Measurements from ENCODE around the gene MYO1F.

The MYO1F gene

GRCh38 chr19:8611877-8612806 is 34.9 kb upstream of the MYO1F start:
- H3K27ac ChIP-seq (ENCODE audit: low read depth, low read length, severe bottlenecking) = no peak overlapping the region
- no peaks in the 10 kb centered on the region for H3K9me3 ChIP-seq (ENCODE audit: control insufficient read depth, low read length)
- 46 to 61% methylated on average over 5 to 12 of the region's 12 CpGs for WGBS, 2 experiments (ENCODE audit: insufficient coverage in 2 of 2)
- H3K4me3 ChIP-seq (ENCODE audit: extremely low read depth, insufficient read depth, low read length, poor library complexity, severe bottlenecking) = no peak overlapping the region
- peaks cover 11% of the 10 kb centered on the region for H3K4me1 ChIP-seq (ENCODE audit: control insufficient read depth, insufficient read depth, low read length, poor library complexity, severe bottlenecking)
- H3K36me3 ChIP-seq (ENCODE audit: control insufficient read depth, insufficient read depth, low read length) = peaks cover 15% of the 10 kb centered on the region

GRCh38 chr19:8611391-8611876 is 34.2 kb upstream of the MYO1F start:
- 39 to 52% methylated on average over 13 to 18 of the region's 18 CpGs for WGBS, 2 experiments (ENCODE audit: insufficient coverage in 2 of 2)
- Histone ChIP-seq H3K27ac (ENCODE audit: low read depth, low read length, severe bottlenecking) (no peak overlapping the region), H3K4me3 (ENCODE audit: extremely low read depth, insufficient read depth, low read length, poor library complexity, severe bottlenecking) (no peak overlapping the region), H3K9me3 (ENCODE audit: control insufficient read depth, low read length) (no peaks in the 10 kb centered on the region), H3K36me3 (ENCODE audit: control insufficient read depth, insufficient read depth, low read length) (peaks cover 22% of the 10 kb centered on the region), H3K4me1 (ENCODE audit: control insufficient read depth, insufficient read depth, low read length, poor library complexity, severe bottlenecking) (peaks cover 11% of the 10 kb centered on the region)

- Histone ChIP-seq H3K9me3 (ENCODE audit: control insufficient read depth, low read length) (no peaks in the 10 kb centered on the region), H3K27ac (ENCODE audit: low read depth, low read length, severe bottlenecking) (peak overlapping the region; percentile 91), H3K4me3 (ENCODE audit: extremely low read depth, insufficient read depth, low read length, poor library complexity, severe bottlenecking) (peak overlapping the region; percentile 72), H3K4me1 (ENCODE audit: control insufficient read depth, insufficient read depth, low read length, poor library complexity, severe bottlenecking) (peaks cover 11% of the 10 kb centered on the region), H3K36me3 (ENCODE audit: control insufficient read depth, insufficient read depth, low read length) (peaks cover 28% of the 10 kb centered on the region)
- WGBS, 2 experiments (ENCODE audit: insufficient coverage in 2 of 2) = no CpG with 5 or more reads among the region's 9 CpGs
These were observed 33.7 kb upstream of the MYO1F start for GRCh38 chr19:8610936-8611300.

GRCh38 chr19:8610041-8610935 is 33.0 kb upstream of the MYO1F start, which contains the start of gene ADAMTS10:
Gene ADAMTS10, minus strand, starts transcription at chr19:8610715. Its CDS starts 5,005 bp downstream, at chr19:8605710.
- WGBS, 2 experiments (ENCODE audit: insufficient coverage in 2 of 2) = 0% methylated on average over 24 to 43 of the region's 74 CpGs
- Histone ChIP-seq H3K9me3 (ENCODE audit: control insufficient read depth, low read length) (no peaks in the 10 kb centered on the region), H3K4me3 (ENCODE audit: extremely low read depth, insufficient read depth, low read length, poor library complexity, severe bottlenecking) (peak within 1 kb of the TSS; percentile 72), H3K27ac (ENCODE audit: low read depth, low read length, severe bottlenecking) (peak within 1 kb of the TSS; percentile 91), H3K4me1 (ENCODE audit: control insufficient read depth, insufficient read depth, low read length, poor library complexity, severe bottlenecking) (peaks cover 11% of the 10 kb centered on the region), H3K36me3 (ENCODE audit: control insufficient read depth, insufficient read depth, low read length) (peaks cover 34% of the 10 kb centered on the region)

GRCh38 chr19:8609279-8610040 is 32.2 kb upstream of the MYO1F start:
- Histone ChIP-seq H3K4me1 (ENCODE audit: control insufficient read depth, insufficient read depth, low read length, poor library complexity, severe bottlenecking) (peaks cover 11% of the 10 kb centered on the region), H3K4me3 (ENCODE audit: extremely low read depth, insufficient read depth, low read length, poor library complexity, severe bottlenecking) (peak overlapping the region; percentile 72), H3K27ac (ENCODE audit: low read depth, low read length, severe bottlenecking) (peak overlapping the region; percentile 91), H3K36me3 (ENCODE audit: control insufficient read depth, insufficient read depth, low read length) (peaks cover 42% of the 10 kb centered on the region), H3K9me3 (ENCODE audit: control insufficient read depth, low read length) (peaks cover 7% of the 10 kb centered on the region)
- WGBS, 2 experiments (ENCODE audit: insufficient coverage in 2 of 2) = 0% methylated on average over 29 to 33 of the region's 47 CpGs

- Histone ChIP-seq H3K4me1 (ENCODE audit: control insufficient read depth, insufficient read depth, low read length, poor library complexity, severe bottlenecking) (peaks cover 11% of the 10 kb centered on the region), H3K9me3 (ENCODE audit: control insufficient read depth, low read length) (peaks cover 7% of the 10 kb centered on the region), H3K27ac (ENCODE audit: low read depth, low read length, severe bottlenecking) (peak overlapping the region; percentile 91), H3K36me3 (ENCODE audit: control insufficient read depth, insufficient read depth, low read length) (peaks cover 47% of the 10 kb centered on the region), H3K4me3 (ENCODE audit: extremely low read depth, insufficient read depth, low read length, poor library complexity, severe bottlenecking) (peak overlapping the region; percentile 72)
- 49 to 69% methylated on average over 3 to 5 of the region's 5 CpGs for WGBS, 2 experiments (ENCODE audit: insufficient coverage in 2 of 2)
These were observed 31.7 kb upstream of the MYO1F start for GRCh38 chr19:8608941-8609278.

GRCh38 chr19:8607386-8607785 is 30.1 kb upstream of the MYO1F start:
- Histone ChIP-seq H3K9me3 (ENCODE audit: control insufficient read depth, low read length) (peaks cover 7% of the 10 kb centered on the region), H3K36me3 (ENCODE audit: control insufficient read depth, insufficient read depth, low read length) (peaks cover 61% of the 10 kb centered on the region), H3K4me3 (ENCODE audit: extremely low read depth, insufficient read depth, low read length, poor library complexity, severe bottlenecking) (no peak overlapping the region), H3K4me1 (ENCODE audit: control insufficient read depth, insufficient read depth, low read length, poor library complexity, severe bottlenecking) (peaks cover 11% of the 10 kb centered on the region), H3K27ac (ENCODE audit: low read depth, low read length, severe bottlenecking) (no peak overlapping the region)
- WGBS, 2 experiments (ENCODE audit: insufficient coverage in 2 of 2) = 92 to 95% methylated on average over 4 of the region's 4 CpGs

- peaks cover 78% of the 10 kb centered on the region for H3K36me3 ChIP-seq (ENCODE audit: control insufficient read depth, insufficient read depth, low read length)
- 90 to 96% methylated on average over 5 to 11 of the region's 17 CpGs for WGBS, 2 experiments (ENCODE audit: insufficient coverage in 2 of 2)
- H3K27ac ChIP-seq (ENCODE audit: low read depth, low read length, severe bottlenecking) = no peak overlapping the region
- peaks cover 7% of the 10 kb centered on the region for H3K9me3 ChIP-seq (ENCODE audit: control insufficient read depth, low read length)
- peaks cover 8% of the 10 kb centered on the region for H3K4me1 ChIP-seq (ENCODE audit: control insufficient read depth, insufficient read depth, low read length, poor library complexity, severe bottlenecking)
- no peak overlapping the region for H3K4me3 ChIP-seq (ENCODE audit: extremely low read depth, insufficient read depth, low read length, poor library complexity, severe bottlenecking)
These were observed 28.3 kb upstream of the MYO1F start for GRCh38 chr19:8605514-8605913.

GRCh38 chr19:8601796-8602195 is 24.6 kb upstream of the MYO1F start:
- WGBS, 2 experiments (ENCODE audit: insufficient coverage in 2 of 2) = 97 to 100% methylated on average over 5 of the region's 5 CpGs
- no peaks in the 10 kb centered on the region for H3K4me1 ChIP-seq (ENCODE audit: control insufficient read depth, insufficient read depth, low read length, poor library complexity, severe bottlenecking)
- H3K9me3 ChIP-seq (ENCODE audit: control insufficient read depth, low read length) = peaks cover 7% of the 10 kb centered on the region
- H3K4me3 ChIP-seq (ENCODE audit: extremely low read depth, insufficient read depth, low read length, poor library complexity, severe bottlenecking) = no peak overlapping the region
- H3K27ac ChIP-seq (ENCODE audit: low read depth, low read length, severe bottlenecking) = no peak overlapping the region
- H3K36me3 ChIP-seq (ENCODE audit: control insufficient read depth, insufficient read depth, low read length) = peaks cover 87% of the 10 kb centered on the region

- Histone ChIP-seq H3K4me1 (ENCODE audit: control insufficient read depth, insufficient read depth, low read length, poor library complexity, severe bottlenecking) (no peaks in the 10 kb centered on the region), H3K4me3 (ENCODE audit: extremely low read depth, insufficient read depth, low read length, poor library complexity, severe bottlenecking) (no peak overlapping the region), H3K36me3 (ENCODE audit: control insufficient read depth, insufficient read depth, low read length) (peaks cover 86% of the 10 kb centered on the region), H3K27ac (ENCODE audit: low read depth, low read length, severe bottlenecking) (no peak overlapping the region), H3K9me3 (ENCODE audit: control insufficient read depth, low read length) (peaks cover 7% of the 10 kb centered on the region)
- WGBS, 2 experiments (ENCODE audit: insufficient coverage in 2 of 2) = 95 to 98% methylated on average over 16 of the region's 16 CpGs
These were observed 23.6 kb upstream of the MYO1F start for GRCh38 chr19:8600816-8601215.

All from mesodermal cell (in vitro differentiated cells).